A549 (cell line): ENCODE measurements around the gene KRTAP12-2.

Experiments used
- CHD2 ChIP-seq: fragments of 150-350 bp; IDR thresholded peaks from 2 replicates; pipeline ENCODE4 v1.6.1; 2014; ENCODE audit warnings: low read length; ENCODE audit not compliant: partially characterized antibody
- CTCF ChIP-seq: fragments of >200 bp; sonication (Bioruptor Twin); formaldehyde crosslinking; IDR thresholded peaks from 3 replicates; pipeline ENCODE4 v1.5.1; 2016
- ELK1 ChIP-seq: fragments of 150-350 bp; IDR thresholded peaks from 2 replicates; pipeline ENCODE4 v1.6.1; 2014; ENCODE audit warnings: low read depth, mild to moderate bottlenecking, low read length
- EP300 ChIP-seq, 2 experiments: fragments of >200 bp; sonication (Bioruptor Twin); formaldehyde crosslinking; IDR thresholded peaks; 2 replicates in 1 of 2; 3 replicates in 1 of 2; pipeline ENCODE4 v1.6.1; 2016 to 2017
- HOXB13 ChIP-seq: fragments of 250-450 bp; sonication (Bioruptor Pico); IDR thresholded peaks from 2 replicates; pipeline ENCODE4 v1.5.0; 2020; ENCODE audit warnings: low read depth, mild to moderate bottlenecking, moderate library complexity
- JUN ChIP-seq, 2 experiments: fragments of >200 bp; sonication (Bioruptor Twin); formaldehyde crosslinking; IDR thresholded peaks; 2 replicates in 1 of 2; 3 replicates in 1 of 2; pipeline ENCODE4 v1.6.1; 2016 to 2017
- KDM1A ChIP-seq: fragments of 200-600 bp; sonication (generic); IDR thresholded peaks from 2 replicates; pipeline ENCODE4 v1.6.1; 2016; ENCODE audit warnings: low read depth, mild to moderate bottlenecking
- MAX ChIP-seq: IDR thresholded peaks from 2 replicates; pipeline ENCODE4 v1.6.1; 2012
- POLR2A ChIP-seq: IDR thresholded peaks from 2 replicates; pipeline ENCODE4 v1.6.1; 2012; ENCODE audit warnings: mild to moderate bottlenecking, low read length
- REST ChIP-seq: fragments of 200-600 bp; sonication (generic); IDR thresholded peaks from 2 replicates; pipeline ENCODE4 v1.6.1; 2016; ENCODE audit warnings: antibody characterized with exemption, mild to moderate bottlenecking, moderate library complexity

- TF ChIP-seq CTCF = no peak
- no peak for TF ChIP-seq REST
- TF ChIP-seq EP300 (IDR thresholded peaks at IDR 0.05) = no peak
- no peak for TF ChIP-seq POLR2A
- TF ChIP-seq CHD2 = no peak
- no peak for TF ChIP-seq KDM1A
- no peak for TF ChIP-seq ELK1
- TF ChIP-seq MAX = no peak
- no peak for TF ChIP-seq JUN (IDR thresholded peaks at IDR 0.05)
- TF ChIP-seq HOXB13 = no peak
These were observed 7.7 kb downstream of the KRTAP12-2 start for GRCh38 chr21:44658913-44659595.
